Hematopoietic multipotent progenitor cell treated with erythropoietin and hydrocortisone succinate and interleukin-3 and kit ligand, for 17 days (in vitro differentiated cells): ENCODE results near the gene HSPG2.

Experiments
- DNase-seq: peaks from one replicate; pipeline ENCODE4 v3.0.0-alpha.2; 2015; ENCODE audit warnings: low spot score

HSPG2 gene

DNA sequence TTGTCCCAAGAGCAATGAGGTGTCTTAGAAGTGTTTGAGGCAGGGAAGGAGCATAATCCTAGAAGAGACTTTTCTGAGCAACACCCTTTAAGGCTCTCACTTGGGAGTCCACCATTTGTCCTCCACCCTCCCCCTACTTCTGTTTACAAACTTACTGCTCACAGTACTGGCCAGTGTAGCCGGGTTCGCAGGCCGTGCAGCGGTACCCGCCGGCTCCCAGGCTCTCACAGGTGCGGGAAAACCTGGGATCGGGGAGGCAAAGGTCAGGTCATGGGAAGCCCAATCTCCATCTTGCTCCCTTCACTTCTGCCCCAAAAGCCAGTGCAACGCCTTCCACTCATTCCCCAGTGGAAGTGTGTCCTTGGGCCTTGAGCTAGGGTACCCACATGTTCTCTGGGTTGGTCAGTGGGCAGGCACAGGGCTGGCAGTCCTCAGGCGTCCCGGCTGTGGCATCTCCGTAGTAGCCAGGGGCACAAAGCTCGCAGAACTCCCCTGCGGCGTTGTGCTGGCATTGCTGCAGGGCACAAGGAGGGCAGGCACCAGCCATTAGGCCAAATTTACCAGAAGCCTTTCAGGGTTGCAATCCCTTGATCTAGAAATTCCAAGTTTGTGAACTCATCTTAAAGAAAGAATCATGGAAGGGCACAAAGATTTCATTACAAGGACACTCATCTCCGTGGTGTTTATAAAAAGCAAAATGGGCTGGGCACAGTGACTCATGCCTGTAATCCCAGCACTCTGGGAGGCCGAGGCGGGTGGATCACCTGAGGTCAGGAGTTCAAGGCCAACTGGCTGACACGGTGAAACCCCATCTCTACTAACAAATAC, 75.3 kb downstream of the HSPG2 start:
- no peak for DNase-seq

DNA sequence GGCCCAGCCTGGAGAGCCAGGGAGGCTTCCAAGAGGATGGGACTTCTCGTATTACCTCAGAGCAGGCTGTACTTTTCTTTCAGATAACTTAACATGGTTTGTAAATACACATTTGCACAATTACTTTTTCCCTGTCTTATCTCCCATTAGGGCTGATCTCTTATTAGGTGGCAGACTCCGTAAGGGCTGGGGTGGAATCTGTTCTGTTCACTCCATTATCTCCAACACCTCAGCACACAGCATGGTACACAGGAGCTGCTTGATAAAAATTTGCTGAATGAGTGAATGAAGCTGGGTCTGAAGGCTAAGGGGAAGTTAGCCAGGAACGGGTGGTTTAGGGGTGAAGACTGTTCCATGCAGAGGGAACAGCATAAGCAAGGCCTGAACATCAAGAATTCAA, 76.1 kb downstream of the HSPG2 start:
- no peak for DNase-seq

- no peak for DNase-seq
Measured at GRCh38 chr1:21859669-21860179, 77.4 kb downstream of the HSPG2 start.

GRCh38 chr1:21857840-21858670, 79.1 kb downstream of the HSPG2 start:
- no peak for DNase-seq

GRCh38 chr1:21857142-21857839, 79.8 kb downstream of the HSPG2 start:
- no peak for DNase-seq

DNA sequence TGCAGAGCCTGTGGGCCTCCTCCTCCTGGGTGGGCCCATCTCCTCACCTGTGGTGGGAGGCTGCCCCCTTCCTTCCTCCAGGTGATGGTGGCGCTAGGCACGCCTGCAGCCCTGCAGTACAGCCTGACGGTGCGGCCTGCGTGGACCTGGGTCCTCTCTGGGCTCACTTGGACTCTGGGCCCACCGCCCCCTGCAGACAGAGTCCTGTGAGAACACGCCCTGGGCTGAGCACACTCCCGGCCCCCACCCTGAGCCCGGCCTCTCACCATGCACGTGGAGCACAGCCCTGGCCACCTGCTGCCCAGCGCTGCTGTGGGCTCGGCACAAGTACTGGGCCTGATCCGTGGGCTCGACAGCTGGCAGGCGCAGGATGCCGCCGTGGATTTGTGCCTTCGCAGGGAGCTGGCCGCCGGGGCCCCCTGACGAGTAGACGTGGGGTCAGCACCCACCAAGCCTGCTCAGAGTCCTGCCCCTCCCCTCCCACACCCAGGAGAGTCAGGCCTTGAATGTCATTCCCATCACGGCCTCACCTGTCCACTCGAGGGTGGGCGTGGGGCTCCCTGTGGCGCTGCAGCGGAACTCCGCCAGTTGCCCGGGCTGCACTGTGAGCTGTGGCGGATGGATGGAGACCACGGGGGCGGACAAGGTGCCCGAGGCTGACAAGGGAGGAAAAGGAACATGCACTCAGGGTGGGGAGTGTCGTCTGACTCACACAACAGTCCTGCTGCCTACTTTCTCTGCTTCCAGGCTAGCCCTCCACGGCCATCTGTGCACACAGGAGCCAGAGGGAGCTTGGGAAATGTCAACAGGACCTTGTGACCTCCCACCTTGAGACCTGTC, 81.6 kb downstream of the HSPG2 start:
- no peak for DNase-seq

DNA sequence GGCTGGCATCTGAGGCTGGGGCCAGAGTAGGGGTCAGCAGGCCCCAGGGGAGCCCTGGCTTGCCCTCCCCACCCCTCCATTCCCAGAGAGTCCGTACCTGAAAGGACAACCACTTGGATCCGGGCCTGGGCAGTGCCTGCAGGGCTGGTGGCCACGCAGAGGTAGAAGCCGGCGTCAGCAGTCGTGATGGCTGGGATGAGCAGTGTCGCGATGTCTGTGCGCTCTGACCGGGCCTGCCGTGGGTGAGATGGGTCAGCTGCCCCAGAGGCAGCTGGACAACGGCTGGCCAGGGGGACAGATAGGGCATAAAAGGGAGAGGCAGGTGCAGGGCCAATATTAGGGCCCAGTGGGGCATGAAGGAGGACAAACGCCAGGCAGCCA, 82.4 kb downstream of the HSPG2 start:
- DNase-seq = no peak

DNA sequence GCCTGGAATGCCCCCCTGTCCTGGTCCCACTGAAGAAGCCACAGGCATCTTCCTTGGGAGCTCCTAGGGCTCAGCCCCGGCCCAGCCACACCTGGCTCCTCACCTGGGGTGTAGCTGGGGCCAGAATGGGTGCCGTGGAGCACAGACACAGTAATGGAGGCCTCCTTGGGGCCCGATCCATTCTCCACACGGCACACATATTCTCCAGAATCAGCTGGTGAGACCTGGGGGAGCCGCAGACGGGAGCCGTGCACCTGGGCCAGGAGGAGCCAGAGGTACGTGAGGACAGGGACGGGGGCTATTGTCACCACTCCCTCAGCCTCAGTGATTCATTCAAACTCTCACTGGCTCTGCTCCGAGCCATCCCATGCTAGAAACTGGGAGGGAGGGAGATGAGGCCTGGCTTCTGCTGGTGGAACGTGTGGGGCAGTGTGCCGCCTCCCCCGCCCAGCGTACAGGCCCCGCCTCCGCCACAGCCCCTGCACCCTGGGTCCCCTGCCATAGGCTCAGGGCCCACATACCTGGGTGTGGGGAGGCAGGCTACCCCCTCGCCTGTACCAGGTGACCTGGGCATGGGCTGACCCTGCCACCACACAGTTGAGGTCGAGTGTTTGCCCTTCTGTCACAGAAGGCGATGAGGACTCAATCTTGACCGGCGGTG, 82.9 kb downstream of the HSPG2 start:
- DNase-seq = no peak

- no peak for DNase-seq
Measured at GRCh38 chr1:21853131-21853427, 84.0 kb downstream of the HSPG2 start.

- no peak for DNase-seq
Measured at GRCh38 chr1:21852282-21853130, 84.6 kb downstream of the HSPG2 start.

GRCh38 chr1:21851430-21852250, 85.5 kb downstream of the HSPG2 start:
- DNase-seq = no peak

DNA sequence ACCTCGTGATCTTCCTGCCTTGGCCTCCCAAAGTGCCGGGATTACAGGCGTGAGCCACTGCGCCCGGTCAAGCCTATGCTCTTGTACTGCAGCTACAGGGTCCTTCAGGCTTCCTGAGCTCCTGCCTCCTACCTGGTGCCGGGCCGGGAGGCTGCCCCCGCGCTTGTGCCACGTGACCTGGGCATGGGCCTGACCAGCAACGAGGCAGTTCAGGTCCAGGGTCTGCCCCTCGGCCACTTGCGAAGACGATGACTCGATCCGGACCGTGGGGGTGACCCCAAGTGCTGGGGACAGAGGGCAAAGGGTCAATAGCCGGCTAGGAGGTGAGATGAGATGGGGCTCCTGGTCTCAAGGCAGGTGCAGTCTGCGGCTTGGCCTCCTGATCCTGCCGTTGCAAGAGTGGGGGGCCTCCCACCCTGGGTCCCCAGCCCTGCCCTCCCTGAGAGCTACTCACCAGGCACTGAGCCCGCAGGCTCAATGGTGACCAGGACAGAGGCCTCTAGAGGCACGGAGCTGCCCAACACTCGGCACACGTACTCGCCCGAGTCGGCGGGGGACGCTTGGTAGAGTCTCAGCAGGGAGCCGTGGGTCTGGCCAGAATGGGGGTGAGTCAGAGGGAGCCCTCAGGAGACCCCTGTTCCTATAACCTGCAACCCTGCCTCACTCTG, 87.1 kb downstream of the HSPG2 start:
- DNase-seq = no peak

- no peak for DNase-seq
Measured at GRCh38 chr1:21848524-21849174, 88.5 kb downstream of the HSPG2 start.

- DNase-seq = no peak
Measured at GRCh38 chr1:21847223-21848205, 89.6 kb downstream of the HSPG2 start.

- DNase-seq = no peak
Measured at GRCh38 chr1:21845646-21846641, 91.2 kb downstream of the HSPG2 start.

DNA sequence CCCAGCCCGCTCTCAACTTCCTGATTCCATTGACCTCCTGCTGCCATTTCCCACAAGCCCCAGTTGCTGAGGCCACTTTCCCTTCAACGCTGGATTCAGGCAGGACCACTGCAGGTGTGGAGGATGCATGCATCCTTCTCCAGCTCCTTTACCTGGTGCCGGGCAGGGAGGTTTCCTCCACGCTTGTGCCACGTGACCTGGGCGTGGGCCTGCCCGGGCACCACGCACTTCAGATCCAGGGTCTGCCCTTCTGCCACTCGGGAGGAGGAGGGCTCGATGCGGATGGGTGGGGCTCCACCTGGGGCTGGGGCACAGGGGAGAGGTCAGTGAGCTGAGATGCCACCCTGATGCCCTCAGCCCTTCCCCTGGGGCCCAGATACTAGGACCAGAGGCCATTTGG, 93.1 kb downstream of the HSPG2 start:
- DNase-seq = no peak
